ENCODE data around the gene FER.
"Not testable (repeated sequence)": the region's sequence is repeated elsewhere in the genome, so short reads cannot be mapped to it uniquely, and the experiment has no call there.

Gene FER

DNA sequence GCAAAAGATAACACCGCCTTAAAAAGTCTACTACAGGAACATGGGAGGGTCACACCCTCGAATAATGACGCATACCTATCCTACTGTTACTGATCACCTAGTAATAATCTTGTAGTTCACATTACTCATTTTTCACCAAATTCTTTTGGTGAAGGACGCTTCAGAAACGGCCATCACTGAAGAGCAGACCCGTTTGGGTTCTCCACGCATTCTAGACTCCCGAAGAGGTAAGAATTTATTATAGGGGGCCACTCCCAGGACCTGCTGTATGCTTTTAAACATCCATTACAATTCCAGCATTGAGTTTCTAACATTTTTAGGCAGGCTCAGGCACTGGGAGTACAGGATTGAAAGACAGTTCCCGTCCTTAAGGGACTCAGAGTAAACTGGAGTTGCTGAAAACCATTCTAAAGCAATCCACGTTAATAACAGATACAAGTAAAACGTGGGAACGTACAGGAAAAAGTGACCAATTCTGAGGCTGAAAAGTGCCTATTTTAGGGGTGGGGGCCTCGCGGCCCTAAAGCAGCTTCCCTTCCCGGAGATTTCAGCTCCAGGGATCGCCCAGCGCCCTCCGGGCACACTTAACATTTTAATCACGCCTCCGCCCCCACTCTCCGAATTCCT, at the start of gene FER:
TSS of gene FER (plus strand) at position 124 of the 627 bp plus-strand sequence. CDS start 50,286 bp downstream, outside the sequence.
- peak; percentile 41 for DNase-seq

DNA sequence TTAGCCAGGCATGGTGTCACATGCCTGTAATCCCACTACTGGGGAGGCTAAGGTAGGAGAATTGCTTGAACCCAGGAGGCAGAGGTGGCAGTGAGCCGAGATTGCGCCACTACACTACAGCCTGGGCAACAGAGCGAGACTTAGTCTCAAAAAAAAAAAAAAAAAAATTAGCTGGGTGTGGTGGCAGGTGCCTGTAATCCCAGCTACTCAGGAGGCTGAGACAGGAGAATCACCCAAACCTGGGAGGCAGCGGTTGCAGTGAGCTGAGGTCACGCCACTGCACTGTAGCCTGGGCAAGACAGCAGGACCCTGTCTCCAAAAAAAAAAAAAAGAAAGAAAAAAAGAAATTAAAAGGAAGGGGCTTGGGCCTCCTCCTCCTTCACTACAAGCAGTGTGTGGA, 47.3 kb upstream of the FER start:
- DNase-seq: not testable (repeated sequence)

DNA sequence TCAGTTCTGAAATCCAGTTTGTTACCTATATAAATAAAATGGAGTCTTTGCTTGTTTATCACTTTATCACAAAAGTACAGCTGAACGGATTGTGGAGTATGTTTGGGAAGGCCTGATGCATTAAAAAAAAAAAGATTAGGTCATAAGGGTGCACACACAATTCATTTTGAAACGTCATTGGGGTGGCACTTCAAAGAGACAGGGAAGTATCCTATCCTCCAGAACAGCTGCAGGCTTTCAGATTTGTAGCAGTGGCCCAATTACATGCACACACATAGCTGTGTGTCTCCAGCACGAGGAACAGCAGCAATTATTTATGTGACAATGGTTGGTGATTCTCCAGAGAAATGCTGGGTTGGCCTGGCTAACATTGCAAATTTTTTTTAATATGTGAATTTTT, 46.8 kb upstream of the FER start:
- no peak for DNase-seq

DNA sequence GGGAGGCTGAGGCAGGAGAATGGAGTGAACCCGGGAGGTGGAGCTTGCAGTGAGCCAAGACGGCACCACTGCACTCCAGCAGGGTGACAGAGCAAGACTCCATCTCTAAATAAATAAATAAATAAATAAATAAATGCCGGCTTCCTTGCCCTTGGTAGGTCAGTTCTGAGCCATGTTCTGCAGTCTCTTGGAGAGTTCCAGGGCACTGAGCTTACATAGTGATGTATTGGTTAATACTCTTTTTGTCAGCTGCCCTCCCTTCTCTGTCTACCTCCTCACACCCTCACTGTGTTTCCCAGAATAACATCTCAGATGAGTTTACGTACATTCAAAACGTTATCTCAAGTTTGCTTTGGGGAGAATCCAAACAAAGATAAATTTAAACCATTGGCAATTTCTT, 45.2 kb upstream of the FER start:
- no peak for DNase-seq

DNA sequence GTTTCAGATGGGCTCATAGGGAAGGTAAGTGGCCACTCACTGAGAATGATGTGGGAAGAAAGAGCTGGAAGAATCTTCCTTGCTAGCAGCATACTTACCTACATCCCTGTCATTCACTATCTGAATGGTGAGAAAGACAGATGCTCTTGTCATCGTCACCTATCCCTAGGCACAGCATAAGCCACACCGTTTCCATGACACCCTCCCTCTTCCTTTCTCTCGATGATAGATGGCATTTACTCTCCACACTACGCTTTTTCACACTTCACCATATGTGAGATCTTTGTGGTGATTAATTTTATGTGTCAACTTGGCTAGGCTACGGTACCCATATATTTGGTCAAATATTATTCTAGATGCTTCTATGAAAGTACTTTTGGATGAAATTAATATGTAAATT, 44.4 kb upstream of the FER start:
- DNase-seq: no peak

DNA sequence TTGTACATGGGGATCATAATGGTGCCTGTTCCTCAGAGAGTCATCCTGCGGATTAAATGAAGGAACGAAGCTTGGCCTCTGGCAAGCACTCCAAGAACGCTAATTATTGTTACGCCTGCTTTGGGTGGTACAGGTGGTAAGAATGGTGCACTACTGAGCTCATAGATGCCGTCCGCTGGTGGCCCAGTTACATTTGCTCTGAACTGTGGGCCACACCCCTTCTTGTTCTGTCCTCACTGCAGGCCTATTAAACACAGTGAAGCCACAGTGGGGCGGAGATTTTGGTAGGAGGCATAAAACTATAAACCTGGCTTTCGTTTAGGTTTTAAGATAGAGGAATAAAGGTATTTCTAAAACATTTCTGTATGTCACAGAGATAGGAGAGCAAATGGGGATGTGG, 40.6 kb upstream of the FER start:
- no peak for DNase-seq

DNA sequence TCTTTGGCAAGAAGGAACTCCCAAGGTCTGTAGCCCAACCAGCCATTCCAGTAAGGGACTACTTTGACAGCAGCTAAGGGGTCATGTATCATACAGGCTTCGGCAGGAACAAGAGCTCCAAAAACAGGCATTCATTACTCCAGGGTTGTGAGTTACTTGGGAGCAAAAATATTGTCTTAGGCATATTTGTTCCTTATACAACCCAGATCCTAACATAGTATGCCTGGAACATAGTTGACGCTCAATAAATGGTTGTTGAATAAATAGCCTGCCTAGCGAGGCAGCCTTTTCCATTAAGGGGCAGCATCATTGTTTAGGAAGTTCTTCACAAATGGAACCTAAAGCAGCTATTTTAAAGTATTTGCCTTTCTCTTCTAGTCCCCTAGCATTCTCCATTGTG, 35.8 kb upstream of the FER start:
- DNase-seq: no peak

DNA sequence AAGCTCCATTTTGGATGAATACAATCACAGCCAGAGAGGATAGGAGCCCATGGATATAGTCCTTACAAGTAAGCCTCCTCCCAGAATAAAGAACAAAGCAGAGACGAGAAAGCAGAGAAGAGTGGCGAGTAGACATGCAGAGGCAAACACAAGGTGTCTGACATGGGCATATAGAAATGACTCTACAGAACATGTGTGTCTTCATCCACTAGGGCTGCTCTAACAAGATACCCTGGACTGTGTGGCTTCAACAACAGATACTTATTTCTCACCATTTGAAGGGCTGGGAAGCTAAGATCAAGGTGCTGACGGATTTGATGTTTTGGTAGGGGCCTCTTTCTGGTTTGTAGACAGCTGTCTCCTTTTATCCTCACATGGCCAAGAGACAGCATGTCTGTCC, 32.3 kb upstream of the FER start:
- no peak for DNase-seq

DNA sequence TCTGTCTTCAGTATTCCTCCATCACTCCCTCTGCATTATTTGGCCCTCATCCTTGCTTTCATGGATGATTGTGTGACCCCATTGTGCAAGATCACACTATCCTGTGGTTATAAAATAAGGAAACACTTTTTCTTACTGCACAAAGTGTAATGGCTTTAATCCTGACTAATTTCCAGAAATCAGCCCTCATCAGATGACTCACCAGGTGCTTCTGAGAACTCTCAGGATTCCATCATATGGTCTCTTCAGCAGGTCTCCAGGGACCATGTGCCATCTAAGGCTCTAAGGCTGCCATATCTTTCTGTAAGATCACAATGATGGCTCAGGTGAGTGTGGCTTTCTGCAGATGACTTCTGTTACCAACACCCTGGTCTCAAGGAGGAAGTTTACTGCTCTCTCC, 27.3 kb upstream of the FER start:
- no peak for DNase-seq

DNA sequence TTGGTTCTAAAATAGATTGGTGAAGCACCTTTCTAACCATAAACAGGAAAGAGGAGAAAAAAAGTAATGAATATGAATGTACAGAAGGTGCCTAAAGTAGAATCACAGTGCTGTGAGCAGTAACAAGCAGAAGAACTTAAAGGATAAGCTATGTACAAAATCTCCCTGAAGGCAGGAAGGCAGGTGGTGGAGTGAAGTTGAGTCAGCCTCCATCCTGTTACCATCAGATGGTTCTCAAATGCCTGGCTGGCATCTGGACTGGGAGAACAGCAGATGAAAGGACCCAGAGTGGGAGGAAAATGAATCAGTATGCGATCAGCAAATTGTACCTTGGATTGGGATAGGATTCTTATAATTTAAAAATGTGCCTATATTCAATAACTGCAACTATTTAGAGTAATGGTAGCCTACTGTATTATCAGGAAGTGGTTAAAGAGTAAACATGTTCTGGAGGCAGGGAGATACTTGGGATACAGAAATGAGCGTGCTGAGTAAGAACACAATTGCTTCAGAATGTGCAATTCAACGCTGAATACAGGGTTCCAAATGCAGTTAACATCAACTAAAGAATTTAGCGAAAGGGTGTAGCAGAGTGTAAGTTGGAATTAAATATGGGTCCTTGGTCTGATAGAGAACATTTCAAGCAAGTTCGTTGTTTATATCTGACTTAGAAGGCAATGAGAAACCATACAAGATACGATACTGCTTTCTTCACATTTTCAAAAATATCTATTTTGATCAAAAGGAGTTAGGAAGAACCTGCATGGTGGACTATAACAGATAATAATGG, 21.1 kb upstream of the FER start:
- DNase-seq: no peak

DNA sequence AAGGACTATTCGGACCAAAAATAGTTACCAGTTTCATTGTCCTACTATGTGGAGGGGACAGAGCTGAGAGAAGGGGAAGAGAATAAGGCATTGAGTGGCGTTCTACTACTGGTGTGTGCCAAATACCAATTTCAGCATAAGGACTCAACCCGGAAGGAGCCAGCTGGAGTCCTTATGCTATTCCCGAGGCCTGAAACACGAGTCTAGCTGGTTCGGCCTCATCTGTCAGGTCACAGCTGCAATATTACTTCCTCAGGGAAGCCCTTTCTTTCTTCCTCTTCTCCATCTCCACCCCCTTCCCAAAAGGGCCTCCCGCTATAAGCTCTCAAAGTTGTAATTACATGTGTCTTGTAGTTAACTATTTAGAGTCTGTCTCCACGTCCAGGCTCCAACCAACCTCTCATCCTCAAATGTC, 20.5 kb upstream of the FER start:
- DNase-seq: peak; percentile 49

DNA sequence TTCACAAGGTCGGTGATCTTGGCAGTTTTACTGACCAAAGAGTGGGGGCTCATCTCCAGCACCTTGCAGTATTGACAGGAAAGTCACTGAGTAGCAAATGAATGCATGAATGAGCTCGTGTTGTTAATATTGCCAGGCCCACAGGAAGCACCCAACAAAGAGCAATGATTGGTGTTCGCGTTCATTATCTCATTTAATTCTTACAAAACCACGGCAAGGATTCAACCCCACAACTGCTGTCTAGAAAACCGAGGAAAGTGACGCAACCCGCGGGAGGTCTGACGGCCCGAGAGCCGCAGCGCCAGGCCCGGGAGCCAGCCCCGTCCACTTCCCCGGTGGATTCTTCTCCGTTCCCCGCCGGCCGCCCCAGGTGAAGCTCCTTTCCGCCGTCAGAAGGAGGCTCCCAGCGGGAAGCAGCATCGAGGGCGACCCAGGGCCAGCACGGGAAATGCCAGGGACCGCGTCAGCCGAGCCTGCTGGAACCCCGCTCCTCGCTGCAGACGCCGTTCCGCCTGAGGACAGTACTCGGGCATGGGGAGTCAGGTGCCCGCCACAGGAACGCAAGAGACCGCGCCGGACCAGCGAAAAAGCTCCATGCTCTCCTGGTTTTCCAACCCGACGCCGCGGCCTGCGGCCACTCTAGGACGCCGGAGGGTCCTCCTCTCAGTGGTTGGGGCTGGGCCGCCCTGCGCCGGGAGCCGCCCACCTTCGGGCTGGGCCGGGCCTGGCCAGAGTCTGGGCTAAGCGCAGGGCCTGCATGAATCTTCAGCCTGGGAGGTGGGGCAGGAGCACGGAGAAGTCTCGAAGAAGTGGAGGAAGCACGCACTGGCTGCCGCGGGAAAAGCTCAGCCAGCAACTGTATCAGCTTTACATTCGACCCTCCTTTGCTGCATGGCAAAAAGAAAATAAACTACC, 19.8 kb upstream of the FER start:
- DNase-seq: peak; percentile 69

DNA sequence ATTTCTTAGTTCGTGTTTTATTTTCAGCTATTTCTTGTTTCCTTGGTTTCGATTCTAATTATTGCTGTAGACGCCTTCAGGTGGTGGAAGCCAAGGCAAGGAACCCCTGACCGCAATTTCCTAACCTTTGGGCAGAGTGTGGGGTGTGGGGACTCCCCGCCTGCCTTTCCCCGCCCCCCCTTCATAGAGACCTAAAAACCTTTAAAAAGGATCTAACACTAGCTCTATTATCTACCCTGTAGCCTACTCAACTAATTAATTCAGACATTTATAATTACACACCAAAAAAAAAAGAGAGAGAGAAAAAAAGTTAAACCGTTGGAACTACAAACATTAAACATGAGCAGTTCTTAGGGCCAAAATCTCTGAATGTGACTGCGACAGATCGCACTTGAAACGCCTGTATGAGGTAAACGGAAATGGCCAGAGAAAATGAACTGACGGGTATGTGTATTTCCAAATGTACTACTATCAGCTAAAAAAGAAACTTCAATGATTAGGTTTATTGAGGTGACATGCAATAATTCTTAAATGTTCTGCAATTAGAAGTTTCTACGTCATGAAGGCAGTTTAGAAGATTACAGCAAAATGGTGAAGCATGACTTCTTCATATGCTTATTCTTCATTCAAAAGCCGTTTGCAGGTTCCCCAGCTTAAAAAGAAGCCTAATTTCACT, 19.0 kb upstream of the FER start:
- DNase-seq: peak; percentile 1

DNA sequence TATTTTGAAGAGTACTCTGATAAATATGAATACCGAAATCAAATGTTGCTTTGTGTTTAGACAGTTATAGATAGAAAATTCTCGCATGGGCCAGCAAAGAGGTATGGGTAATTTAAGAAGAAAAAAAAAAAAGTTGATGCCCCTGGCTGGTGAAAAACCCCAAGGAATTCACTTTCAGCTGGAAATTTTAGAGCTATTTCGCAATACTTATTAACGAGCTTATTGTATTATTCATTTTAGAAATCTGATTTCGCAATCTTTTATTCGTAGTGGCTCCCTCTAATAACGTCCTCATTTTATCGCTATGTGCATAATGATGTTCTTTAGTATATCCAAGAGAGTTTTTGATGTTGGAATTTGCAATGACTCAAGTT, 18.5 kb upstream of the FER start:
- DNase-seq: no peak

DNA sequence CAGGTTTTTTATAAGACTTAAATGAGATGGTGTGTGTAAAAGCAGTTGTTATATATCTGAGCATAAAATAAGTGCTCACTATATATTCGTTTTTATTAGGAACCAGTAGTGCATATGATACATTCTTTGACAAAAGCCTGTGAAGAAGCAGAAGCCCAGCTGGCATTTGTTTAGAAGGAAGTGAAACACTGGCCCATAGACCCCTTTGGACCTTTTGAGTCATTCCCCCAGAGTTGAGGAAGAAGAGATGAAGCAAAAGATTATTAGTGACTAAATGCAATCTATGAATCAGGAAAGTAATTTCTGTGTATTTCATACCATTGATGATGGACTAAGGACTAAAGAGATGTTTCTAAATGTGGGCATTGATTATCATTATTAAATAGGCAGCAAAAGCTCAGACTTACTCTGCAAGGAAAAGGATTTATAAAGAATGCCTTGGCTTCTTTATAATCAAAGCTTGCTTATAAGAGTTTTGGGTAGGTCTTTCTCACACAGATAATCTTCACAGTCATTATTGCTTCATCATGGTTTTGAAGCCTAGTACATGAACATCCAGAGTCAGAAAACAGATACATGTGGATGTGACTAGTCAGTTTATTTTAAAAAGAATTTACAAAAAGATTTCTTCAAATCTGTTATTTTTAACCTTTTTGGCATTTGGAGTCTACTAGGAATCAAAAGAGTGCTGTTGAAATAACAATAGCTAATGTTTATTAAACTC, 16.9 kb upstream of the FER start:
- DNase-seq: no peak

DNA sequence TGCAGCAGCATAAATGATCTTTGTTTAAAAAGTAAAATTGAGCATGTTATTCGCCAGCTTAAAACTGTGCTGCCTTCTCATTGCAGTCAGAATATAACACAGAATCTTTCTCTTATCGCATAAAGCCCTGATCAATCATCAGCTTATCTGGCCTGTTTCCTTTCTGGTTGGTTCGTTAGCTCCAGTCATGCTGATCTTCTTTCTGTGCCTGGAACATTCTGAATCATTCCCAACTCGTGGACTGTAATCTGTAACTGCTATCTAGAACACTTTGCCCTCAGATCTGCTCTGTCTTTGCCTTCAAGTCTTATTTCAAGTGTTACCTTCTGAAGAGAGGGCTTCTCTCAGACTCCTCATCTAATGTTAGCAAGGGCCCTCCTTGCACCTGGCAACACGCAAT, 11.9 kb upstream of the FER start:
- no peak for DNase-seq

DNA sequence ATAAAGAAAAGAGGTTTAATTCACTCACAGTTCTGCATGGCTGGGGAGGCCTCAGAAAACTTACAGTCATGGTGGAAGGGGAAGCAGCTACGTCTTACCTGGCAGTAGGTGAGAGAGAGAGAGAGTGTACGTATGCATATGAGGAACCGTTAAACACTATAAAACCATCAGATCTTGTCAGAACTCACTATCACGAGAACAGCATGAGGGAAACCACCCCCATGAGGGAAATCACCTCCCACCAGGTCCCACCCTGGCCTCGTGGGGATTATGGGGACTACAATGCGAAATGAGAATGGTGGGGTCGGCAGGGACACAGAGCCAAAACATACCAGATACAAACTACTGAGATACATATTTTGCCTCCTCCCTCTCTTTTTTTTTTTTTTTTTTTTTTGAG, 10.8 kb upstream of the FER start:
- DNase-seq: no peak

DNA sequence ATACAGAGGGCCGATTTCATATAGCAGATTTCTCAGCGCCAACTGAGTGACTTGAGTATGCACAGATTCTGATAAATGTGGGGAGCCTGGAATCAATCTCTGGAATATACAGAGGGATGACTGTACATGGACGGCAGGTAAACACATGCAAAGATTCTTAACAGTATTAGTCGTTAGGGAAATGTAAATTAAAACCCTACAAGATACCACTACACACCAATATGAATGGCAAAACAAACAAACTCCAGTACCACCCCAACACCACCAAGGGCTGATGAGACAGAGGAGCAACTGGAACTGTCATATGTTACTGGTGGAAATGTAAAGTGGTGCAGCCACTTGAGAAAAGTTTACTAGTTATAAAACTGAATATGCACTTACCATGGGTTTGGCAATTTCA, 8.3 kb upstream of the FER start:
- DNase-seq: no peak

DNA sequence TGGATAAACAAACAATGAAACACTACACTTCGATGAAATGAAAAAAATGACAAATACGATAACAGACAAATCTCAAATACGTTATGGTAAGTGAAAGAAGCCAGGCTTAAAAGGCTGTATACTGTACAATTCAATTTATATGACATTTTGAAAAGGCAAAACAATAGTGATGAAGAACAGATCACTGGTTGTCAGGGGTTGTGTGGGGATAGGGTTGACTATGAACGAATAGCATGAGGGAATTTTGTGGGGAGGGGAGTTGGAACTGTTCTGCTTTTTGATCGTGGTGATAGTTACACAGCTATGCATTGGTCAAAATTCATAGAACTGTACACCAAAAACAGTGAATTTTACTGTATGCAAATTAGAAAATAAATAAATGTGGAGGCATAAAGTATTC, 7.8 kb upstream of the FER start:
- DNase-seq: no peak

DNA sequence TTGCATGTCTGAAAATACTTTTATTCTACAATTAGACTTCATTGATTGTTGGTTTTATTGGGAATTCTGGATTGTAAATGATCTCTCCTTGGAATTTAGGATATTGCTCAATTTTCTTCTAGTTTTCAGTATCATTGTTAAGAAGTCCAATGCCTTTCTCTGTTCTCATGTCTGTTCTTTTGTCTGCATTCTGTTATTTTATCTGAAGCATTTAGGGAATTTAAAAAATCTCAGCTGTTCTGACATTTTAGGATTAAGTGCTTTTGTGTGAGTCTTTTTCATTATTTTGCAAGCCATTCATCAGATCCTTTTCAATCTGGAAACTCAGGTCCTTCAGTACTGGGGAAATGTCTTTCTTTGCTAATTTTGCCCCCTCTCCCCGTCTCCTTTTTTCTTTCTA, 4.4 kb upstream of the FER start:
- DNase-seq: no peak

DNA sequence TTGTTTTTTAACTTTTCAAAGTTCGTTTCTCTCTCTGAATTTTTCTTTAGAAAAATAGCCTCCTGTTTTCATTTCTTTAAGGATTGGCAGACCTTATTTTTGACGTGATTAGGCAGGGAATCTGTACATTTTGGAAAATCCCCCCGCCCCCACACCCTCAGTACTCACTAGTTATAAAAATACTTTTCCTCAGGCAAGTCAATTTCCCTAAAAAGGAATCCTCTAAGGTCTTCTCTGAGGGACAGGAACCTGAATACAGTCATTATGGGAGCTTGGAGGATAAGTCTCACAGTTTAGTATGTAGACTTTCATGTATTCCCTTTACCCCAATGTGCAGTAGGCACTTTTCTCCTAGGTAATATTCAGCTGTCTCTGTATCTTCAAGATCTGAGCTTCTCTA, 3.9 kb upstream of the FER start:
- no peak for DNase-seq

DNA sequence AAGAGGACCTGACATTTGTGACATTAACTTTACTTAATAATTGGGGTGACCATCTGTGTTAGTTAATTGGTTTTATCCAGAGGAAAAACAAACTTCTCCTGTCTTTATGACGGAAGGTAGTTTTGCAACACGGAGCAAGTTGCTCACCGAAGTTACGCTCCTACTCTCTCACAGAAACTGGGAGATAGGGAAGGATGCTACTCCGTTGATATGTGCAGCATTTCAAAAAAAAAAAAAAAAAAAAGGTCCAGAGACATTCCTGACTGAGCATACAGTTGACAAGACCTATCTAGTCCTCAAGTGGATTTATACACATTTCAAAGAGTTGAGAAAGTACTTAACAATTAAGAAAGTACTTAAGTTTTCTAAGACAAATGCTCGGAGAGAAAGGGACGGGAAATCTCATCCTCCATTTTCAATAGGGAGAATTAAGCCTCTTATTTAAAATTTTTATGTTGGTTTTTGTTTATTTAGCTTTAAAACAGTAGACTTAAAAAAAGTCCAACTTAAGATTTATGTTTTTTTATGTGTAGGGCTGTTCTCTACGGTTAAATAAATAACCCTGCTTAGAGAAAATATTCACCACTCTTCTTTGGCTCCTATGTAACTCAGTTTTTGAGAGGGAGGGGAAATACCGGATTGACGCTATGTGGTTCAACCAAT, 455 bp upstream of the FER start:
- no peak for DNase-seq

All from NCI-H510A treated with DMSO at 0.1 percent for 48 hours (cell line).